GM21737 (cell line): ENCODE results near the gene DYNC1LI1.

Experiments used
- ATAC-seq: cut with Tn5 transposase; IDR thresholded peaks from one replicate; pipeline ENCODE4 v1.9.1; 2021; ENCODE audit warnings: mild to moderate bottlenecking, moderate library complexity; ENCODE audit not compliant: unreplicated experiment

DYNC1LI1 gene

GRCh38 chr3:32570421-32571191, at the start of gene DYNC1LI1:
DYNC1LI1 (minus strand) TSS chr3:32570858; CDS start chr3:32570770, 88 bp downstream.
- ATAC-seq, result peak; percentile 91

GRCh38 chr3:32619395-32619794, 48.7 kb upstream of the DYNC1LI1 start:
- no peak for ATAC-seq

- no peak for ATAC-seq
Measured at GRCh38 chr3:32616267-32616962, 45.8 kb upstream of the DYNC1LI1 start.

GRCh38 chr3:32614956-32615355, 44.3 kb upstream of the DYNC1LI1 start:
- ATAC-seq, result no peak

GRCh38 chr3:32613183-32613582, 42.5 kb upstream of the DYNC1LI1 start:
- no peak for ATAC-seq

GRCh38 chr3:32612547-32612946, 41.9 kb upstream of the DYNC1LI1 start:
- no peak for ATAC-seq

GRCh38 chr3:32607522-32607921, 36.9 kb upstream of the DYNC1LI1 start:
- no peak for ATAC-seq

GRCh38 chr3:32606960-32607359, 36.3 kb upstream of the DYNC1LI1 start:
- no peak for ATAC-seq

- ATAC-seq, result no peak
Measured at GRCh38 chr3:32606277-32606676, 35.6 kb upstream of the DYNC1LI1 start.

- ATAC-seq, result no peak
Measured at GRCh38 chr3:32603064-32603463, 32.4 kb upstream of the DYNC1LI1 start.

GRCh38 chr3:32602206-32602605, 31.5 kb upstream of the DYNC1LI1 start:
- ATAC-seq, result no peak

GRCh38 chr3:32601722-32602121, 31.1 kb upstream of the DYNC1LI1 start:
- ATAC-seq, result no peak

- no peak for ATAC-seq
Measured at GRCh38 chr3:32597656-32598055, 27.0 kb upstream of the DYNC1LI1 start.

- no peak for ATAC-seq
Measured at GRCh38 chr3:32596909-32597369, 26.3 kb upstream of the DYNC1LI1 start.

- no peak for ATAC-seq
Measured at GRCh38 chr3:32596282-32596908, 25.7 kb upstream of the DYNC1LI1 start.

- no peak for ATAC-seq
Measured at GRCh38 chr3:32595323-32595722, 24.7 kb upstream of the DYNC1LI1 start.

GRCh38 chr3:32593903-32594525, 23.4 kb upstream of the DYNC1LI1 start:
- no peak for ATAC-seq

- ATAC-seq, result no peak
Measured at GRCh38 chr3:32592696-32593353, 22.2 kb upstream of the DYNC1LI1 start.

- no peak for ATAC-seq
Measured at GRCh38 chr3:32592011-32592410, 21.4 kb upstream of the DYNC1LI1 start.

GRCh38 chr3:32591186-32591585, 20.5 kb upstream of the DYNC1LI1 start:
- ATAC-seq, result no peak

- no peak for ATAC-seq
Measured at GRCh38 chr3:32586356-32586755, 15.7 kb upstream of the DYNC1LI1 start.
